Kidney (tissue), 14 donors: ENCODE measurements around the gene TMEM131. TPM values are rescaled to one million over a fixed set of nuclear protein-coding genes. Genes with fewer than 3 reads are reported as not detected.
"Not testable (repeated sequence)": the region's sequence is repeated elsewhere in the genome, so short reads cannot be mapped to it uniquely, and the experiment has no call there.

Experiments
- DNase-seq, 5 donors: peaks; one replicate each; pipeline ENCODE4 v3.0.0-alpha.2; 2013 to 2020
- FAIRE-seq: peaks from 2 replicates; lab custom pipeline; 2012; peaks lifted over from hg19 to GRCh38; lab: Jason Lieb, UNC
- H3K27ac ChIP-seq, 2 donors: one replicate each; pipeline ENCODE4 v1.7.0; 2013; ENCODE audit warnings: low read depth in 2 of 2, low read length in 2 of 2, inconsistent platforms in 1 of 2
- H3K27me3 ChIP-seq: one replicate; pipeline ENCODE4 v1.7.1; 2013; ENCODE audit warnings: low read length, inconsistent platforms; ENCODE audit not compliant: control insufficient read depth, insufficient read depth
- H3K36me3 ChIP-seq, 3 donors: one replicate each; pipeline versions ENCODE4 v1.7.0 to v1.7.1; 2013; ENCODE audit warnings: low read length in 3 of 3, control low read depth in 1 of 3, inconsistent platforms in 1 of 3; ENCODE audit not compliant: insufficient read depth in 3 of 3, control insufficient read depth in 2 of 3
- H3K4me1 ChIP-seq, 3 donors: one replicate each; pipeline versions ENCODE4 v1.7.0 to v1.7.1; 2013; ENCODE audit warnings: low read length in 3 of 3, inconsistent platforms in 1 of 3, low read depth in 1 of 3; ENCODE audit not compliant: control insufficient read depth in 2 of 3, insufficient read depth in 2 of 3
- H3K4me3 ChIP-seq, 3 donors: one replicate each; pipeline versions ENCODE4 v1.7.0 to v1.8.1; 2013; ENCODE audit warnings: low read length in 3 of 3, control low read depth in 1 of 3, inconsistent platforms in 1 of 3
- H3K9ac ChIP-seq, 3 donors: one replicate each; pipeline versions ENCODE4 v1.7.0 to v1.7.1; 2013; ENCODE audit warnings: low read length in 3 of 3, control low read depth in 1 of 3, inconsistent platforms in 1 of 3
- H3K9me3 ChIP-seq, 3 donors: one replicate each; pipeline versions ENCODE4 v1.7.0 to v1.7.1; 2013; ENCODE audit warnings: low read length in 3 of 3, control low read depth in 1 of 3, inconsistent platforms in 1 of 3; ENCODE audit not compliant: control insufficient read depth in 2 of 3, insufficient read depth in 1 of 3
- CTCF ChIP-seq: IDR thresholded peaks from 3 replicates; pipeline ENCODE4 v1.5.1; 2012; ENCODE audit warnings: mild to moderate bottlenecking, moderate library complexity, borderline replicate concordance; ENCODE audit not compliant: insufficient read depth; ENCODE audit errors: extremely low read depth
- intact Hi-C: fragments of 100-400 bp; cut with DNase I; formaldehyde crosslinking; loops from one replicate; pipeline ENCODE4 v1.11.1; 2022
- polyA plus RNA-seq: library from polyadenylated mRNA; stranded (reverse); fragments of 350-450 nt; fragmentation: Illumina TruSeq; extraction: RNeasy Lipid Tissue Mini Kit (QIAGEN cat#74804); gene quantifications from one replicate; pipeline ENCODE4 v1.2.3, GENCODE V29; 2014; ENCODE audit warnings: low read depth, low replicate concordance; ENCODE audit not compliant: insufficient read depth
- total RNA-seq: library from RNA; stranded (reverse); fragmentation: NEBNext Ultra II Directional; extraction: Animal tissue kit (Norgen Biotek cat#: 25700); gene quantifications from one replicate; pipeline ENCODE4 v1.2.1, GENCODE V29; 2021
- donor health status: control.
- donor health status: control.
- donor health status: control.
- donor health status: control.
- donor health status: control.
- donor health status: DM: yes; HTN: yes; CAD: no.
- donor health status: Normal renal cell carcinoma (clear cell type).

TMEM131 gene
- total and polyA plus RNA-seq, 2 donors from 2014 or later, result 8.0 to 38.4 TPM

- TF ChIP-seq CTCF, result no peak
- Histone ChIP-seq H3K9ac (no peak overlapping the region), H3K4me3 (no peak overlapping the region), H3K4me1 (no peaks in the 10 kb centered on the region), H3K27me3 (no peaks in the 10 kb centered on the region), H3K27ac (no peak overlapping the region), H3K9me3 (no peaks in the 10 kb centered on the region), H3K36me3 (peaks cover 0 to 3% (median 0%) of the 10 kb centered on the region in 3 donors)
- DNase-seq (no peak), FAIRE-seq (no peak)
- intact Hi-C loops, result no loop called here
Measured at GRCh38 chr2:97918818-97919217, 76.9 kb downstream of the TMEM131 start.

GRCh38 chr2:97917668-97918067 lies 78.1 kb downstream of the TMEM131 start:
- FAIRE-seq, intact Hi-C loops: not testable (repeated sequence)

GRCh38 chr2:97914691-97915213 lies 81.0 kb downstream of the TMEM131 start:
- Histone ChIP-seq H3K9me3 (no peaks in the 10 kb centered on the region), H3K4me1 (no peaks in the 10 kb centered on the region), H3K9ac (no peak overlapping the region), H3K36me3 (peaks cover 0 to 3% (median 0%) of the 10 kb centered on the region in 3 donors), H3K27me3 (no peaks in the 10 kb centered on the region), H3K27ac (no peak overlapping the region), H3K4me3 (no peak overlapping the region)
- FAIRE-seq, result no peak
- TF ChIP-seq CTCF, result no peak
- DNase-seq, result no peak
- intact Hi-C loops, result no loop called here

More at GRCh38 chr2:97917668-97918067, 78.1 kb downstream of the TMEM131 start:
- not testable (repeated sequence) for H3K9ac ChIP-seq, H3K9me3 ChIP-seq, H3K4me3 ChIP-seq, H3K36me3 ChIP-seq, H3K27ac ChIP-seq, DNase-seq, H3K4me1 ChIP-seq, H3K27me3 ChIP-seq

- no peak for FAIRE-seq
- intact Hi-C loops, result no loop called here
- no peak overlapping the region for H3K27ac ChIP-seq
Measured at GRCh38 chr2:97913846-97914245, 81.9 kb downstream of the TMEM131 start.

More at GRCh38 chr2:97913846-97914245, 81.9 kb downstream of the TMEM131 start:
- Histone ChIP-seq H3K4me1 (no peaks in the 10 kb centered on the region), H3K4me3 (no peak overlapping the region), H3K9me3 (no peaks in the 10 kb centered on the region), H3K27me3 (no peaks in the 10 kb centered on the region), H3K36me3 (peaks cover 0 to 2% (median 0%) of the 10 kb centered on the region in 3 donors), H3K9ac (no peak overlapping the region)
- no peak for DNase-seq
- TF ChIP-seq CTCF, result no peak
